HL-60/S4 (cell line): ENCODE results near the gene PBX1.

Experiments
- in situ Hi-C: fragments of 300-500 bp; cut with MboI; formaldehyde crosslinking; loops from 2 replicates; pipeline ENCODE4 v1.14.3; 2022; ENCODE audit warnings: low sequenced_read_pairs

The PBX1 gene

GRCh38 chr1:164748253-164748899 is 189.4 kb downstream of the PBX1 start:
- in situ Hi-C loops: no loop called here

- in situ Hi-C loops: no loop called here
Measured at GRCh38 chr1:164753521-164754077, 194.6 kb downstream of the PBX1 start.

DNA sequence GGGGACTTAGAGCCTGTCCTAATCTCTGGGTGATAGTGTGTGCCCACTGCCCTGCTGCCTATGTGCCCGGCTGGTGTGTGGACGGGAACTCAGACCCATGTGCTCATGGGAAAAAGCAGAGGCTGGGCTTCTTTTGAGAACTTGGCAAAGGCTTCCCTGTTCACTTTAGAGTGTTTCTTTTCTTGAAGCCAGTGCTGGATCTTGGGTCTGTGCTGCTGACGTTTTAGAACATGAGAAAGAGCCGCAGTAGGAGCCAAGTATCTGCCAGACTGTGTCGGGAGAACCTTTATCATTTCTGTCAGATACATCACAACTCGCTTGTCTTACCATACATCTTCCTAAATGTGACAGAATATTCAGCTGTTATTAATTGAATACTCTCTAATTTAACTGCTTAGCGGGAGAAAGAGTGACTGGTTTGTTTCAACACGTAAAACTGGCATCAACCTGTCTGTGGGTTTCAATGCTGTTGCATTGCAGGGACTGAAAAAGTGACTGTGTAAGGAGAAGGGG is 195.2 kb downstream of the PBX1 start:
- in situ Hi-C loops: no loop called here

DNA sequence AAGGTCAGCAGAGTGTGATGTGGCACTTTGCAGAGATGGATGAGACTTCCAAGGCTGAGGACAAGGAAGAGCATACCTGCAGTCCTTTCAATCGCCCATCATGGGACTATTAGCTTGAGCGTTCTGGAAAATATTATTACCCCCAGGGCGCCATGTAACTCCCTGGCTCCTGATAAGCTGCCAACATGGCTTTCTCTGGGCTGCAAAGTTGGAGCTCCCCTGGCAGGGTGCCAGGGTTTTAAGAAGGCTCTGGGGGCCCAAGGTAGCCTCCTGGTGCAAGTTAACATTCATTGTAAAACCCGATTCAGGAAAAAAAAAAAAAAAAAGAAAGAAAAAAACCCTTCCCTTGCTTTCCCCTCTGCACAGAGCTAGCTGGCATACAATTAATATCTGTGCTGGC is 196.7 kb downstream of the PBX1 start:
- in situ Hi-C loops: no loop called here

DNA sequence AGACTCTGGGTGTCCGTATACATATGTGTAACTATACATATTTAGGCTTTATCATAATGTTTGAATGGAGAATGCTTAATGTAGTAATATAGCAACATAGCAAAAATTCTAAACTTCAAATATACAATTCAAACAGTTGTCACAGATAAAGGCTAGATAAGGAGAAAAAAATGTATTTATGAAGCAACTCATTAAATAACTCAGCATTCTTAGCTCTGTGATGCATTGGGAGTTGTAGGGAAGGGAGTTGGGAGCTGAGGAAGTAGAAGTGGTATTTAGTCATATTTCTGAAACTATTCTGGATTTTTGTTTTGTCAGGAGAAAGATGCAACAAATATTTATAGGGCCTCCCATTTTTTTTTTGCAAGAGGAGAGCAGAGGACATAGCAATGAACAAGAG is 197.8 kb downstream of the PBX1 start:
- in situ Hi-C loops: no loop called here

DNA sequence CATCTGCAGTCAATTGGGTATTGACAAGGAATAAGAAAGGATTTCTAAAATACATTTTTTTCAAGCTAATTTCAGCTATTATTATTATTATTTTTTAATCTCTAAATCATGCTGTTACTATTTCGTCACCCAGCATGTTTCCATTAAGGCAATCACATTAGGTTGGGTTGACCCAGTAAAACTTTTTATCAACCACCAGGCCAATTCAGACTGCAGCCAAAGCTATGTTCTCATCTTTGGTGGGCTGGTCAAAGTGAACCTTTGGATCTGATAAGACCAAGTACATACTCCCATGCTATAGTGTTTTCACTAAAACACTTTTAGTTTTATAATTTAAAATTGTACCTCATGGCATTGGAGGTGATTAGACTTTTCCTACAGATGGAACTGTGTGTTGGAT is 198.6 kb downstream of the PBX1 start:
- in situ Hi-C loops: no loop called here

DNA sequence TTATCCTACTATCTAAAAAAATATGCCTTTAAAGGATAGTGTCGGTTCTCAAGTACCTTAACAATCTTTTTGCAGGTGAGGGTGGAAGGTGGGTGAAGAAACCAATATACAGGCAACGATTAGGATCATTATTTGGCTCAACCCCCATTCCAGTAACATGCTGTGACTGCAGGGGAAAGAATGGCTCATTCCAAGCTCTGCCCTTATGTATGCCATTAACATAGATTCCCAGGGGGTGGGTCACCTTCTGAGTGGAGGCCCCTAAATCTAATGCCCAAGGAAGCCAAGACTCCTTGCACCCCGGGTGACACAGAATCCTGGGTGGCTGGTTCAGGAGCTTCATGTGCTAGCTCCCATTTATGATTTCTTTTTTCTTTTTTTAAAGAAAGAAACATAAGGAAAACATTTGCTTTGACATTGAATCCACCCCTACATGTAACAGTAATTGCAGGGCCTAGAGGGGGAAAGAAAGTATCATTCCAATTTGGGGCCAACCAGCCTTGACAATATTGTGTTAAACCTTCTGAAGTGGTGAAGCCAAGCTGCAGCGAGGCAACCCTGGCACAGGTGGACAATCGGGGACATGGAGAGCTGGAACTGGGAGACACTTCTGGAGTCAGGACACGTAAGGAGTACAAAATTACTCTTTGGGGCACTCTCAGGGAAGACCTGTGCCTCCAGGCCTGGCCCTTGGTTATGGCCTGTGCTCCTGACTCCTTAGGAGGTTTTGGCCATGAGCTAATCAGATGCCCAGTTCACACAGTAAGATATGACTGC is 200.3 kb downstream of the PBX1 start:
- in situ Hi-C loops: no loop called here

- in situ Hi-C loops: no loop called here
Measured at GRCh38 chr1:164759979-164760469, 201.0 kb downstream of the PBX1 start.

DNA sequence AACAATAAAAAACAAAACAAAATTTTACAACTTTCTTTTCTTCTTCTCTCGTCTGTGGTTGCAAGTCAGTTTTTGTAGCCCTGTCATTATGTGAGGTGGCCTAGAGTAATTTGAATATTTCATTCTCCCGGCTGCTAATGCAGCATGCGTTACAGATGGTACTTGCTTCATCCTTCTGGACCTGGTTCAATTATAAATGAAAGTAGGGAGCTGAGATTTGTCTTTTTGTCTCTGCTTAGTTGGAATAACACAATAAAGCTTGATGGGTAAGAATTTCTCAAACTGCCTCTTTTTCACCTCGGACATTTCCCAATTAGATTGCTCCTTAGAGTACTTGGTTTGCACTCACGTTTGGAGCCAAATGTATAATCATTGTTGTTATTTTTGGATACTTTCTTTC is 201.6 kb downstream of the PBX1 start:
- in situ Hi-C loops: no loop called here

- in situ Hi-C loops: no loop called here
Measured at GRCh38 chr1:164761009-164761408, 202.0 kb downstream of the PBX1 start.

GRCh38 chr1:164763098-164763497 is 204.1 kb downstream of the PBX1 start:
- in situ Hi-C loops: no loop called here

DNA sequence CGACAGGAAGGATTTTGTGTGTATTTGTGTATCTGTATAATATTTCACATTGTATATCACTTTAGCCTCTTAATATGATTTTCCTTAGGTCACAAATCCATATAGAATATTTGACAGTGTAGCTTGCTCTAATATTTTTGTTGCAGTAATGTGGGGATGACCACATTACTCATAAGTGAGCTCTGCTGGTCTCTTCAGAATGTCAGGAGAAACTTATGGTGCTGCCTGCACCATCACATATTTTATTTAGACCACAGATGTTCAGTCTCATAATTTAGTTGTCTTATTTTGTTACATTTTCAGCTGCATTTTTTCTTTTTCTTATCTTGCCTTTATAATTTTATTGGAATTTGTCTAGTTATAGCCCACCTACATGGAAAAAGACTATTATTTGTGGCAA is 205.3 kb downstream of the PBX1 start:
- in situ Hi-C loops: no loop called here

DNA sequence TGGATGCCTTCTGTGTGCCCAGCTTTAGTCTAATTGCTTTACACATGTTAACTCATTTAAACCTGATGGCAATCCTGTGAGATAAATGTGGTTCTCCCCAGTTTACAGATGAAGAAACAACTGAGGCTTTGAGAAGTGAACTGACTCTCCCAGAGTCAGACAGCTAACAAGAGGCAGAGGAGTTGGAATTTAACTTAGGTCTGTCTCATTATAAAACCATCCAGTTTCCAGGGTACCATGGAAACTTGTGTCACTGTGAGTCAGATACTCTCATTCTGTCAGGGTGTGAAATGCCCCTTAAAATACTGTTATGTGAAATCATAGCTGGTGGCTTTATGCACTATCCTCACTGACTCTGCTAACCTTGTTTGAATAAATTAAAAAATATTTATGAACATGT is 206.6 kb downstream of the PBX1 start:
- in situ Hi-C loops: no loop called here

DNA sequence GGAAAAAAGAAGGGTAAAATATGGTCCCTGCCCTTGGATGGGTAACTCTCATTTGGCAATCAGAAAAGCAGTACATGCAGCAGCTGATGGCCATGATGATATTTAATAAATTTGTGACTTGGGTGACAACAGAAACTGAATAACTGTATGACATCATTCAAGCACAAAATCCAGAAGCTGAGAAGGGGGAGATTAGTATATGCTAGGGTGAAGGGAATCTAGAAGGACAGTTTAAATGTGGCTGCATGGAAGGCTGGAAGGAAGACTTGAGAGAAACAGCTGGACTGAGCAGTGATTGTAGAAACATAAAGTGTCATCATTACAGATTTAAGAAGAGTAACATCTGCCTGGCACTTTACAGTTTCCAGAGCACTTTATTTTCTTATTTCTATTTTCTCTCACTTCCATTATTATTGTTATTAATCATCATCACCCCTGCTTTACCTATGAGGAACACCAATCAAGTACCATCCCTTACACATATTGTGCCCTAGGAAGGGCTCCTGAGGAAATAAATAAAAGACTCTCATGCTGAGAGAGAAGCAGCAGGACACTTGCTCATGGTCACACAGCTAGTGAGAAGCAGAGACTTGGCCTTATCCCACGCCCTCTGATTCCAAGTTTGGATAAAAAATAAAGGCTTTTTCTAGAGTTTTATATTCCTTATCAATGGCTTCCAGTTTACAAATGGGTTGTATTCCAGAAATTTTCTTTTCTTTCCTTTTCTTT is 207.2 kb downstream of the PBX1 start:
- in situ Hi-C loops: no loop called here

DNA sequence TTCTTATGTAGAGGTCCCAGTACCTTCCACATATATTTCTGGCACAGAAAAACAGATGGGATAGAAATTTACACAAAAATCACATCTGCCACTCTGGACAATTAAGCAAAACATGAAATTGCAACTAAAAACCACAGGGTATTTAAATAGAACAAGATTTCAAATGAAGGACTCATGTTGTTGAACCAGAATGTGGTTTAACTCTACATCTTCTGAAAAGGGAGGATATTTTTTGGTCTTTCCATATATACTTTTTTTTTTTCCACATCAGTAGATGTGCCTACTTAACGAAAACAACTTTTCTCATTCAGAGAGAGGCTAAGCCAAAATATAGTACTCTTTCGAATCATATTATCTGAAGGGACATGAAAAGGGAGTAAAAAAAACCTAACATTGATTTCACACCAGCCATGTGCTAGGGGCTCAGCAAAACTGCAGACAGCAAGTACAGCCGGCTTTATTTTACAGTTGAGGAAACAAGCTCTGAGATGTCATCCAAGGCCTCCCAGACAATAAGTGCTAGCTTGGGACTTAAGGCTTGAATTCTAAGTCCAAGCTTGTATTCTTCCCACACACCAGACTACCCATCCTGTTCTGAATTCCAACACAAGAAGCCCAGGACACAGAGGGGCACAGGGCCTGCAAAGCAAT is 208.9 kb downstream of the PBX1 start:
- in situ Hi-C loops: no loop called here

DNA sequence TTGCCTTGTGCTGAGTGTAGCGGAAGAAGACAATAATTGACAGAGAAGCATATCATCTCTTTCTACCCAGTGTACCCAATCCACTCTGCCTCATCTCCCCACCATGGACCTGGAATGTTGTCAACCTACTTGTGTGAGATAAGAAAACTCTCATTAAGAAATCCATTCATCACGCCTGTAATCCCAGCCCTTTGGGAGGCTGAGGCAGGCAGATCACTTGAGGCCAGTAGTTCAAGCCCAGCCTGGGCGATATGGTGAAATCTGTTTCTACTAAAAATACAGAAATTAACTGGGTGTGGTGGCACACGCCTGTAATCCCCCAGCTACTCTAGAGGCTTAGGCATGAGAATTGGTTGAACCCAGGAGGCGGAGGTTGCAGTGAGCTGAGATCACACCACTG is 209.6 kb downstream of the PBX1 start:
- in situ Hi-C loops: no loop called here

DNA sequence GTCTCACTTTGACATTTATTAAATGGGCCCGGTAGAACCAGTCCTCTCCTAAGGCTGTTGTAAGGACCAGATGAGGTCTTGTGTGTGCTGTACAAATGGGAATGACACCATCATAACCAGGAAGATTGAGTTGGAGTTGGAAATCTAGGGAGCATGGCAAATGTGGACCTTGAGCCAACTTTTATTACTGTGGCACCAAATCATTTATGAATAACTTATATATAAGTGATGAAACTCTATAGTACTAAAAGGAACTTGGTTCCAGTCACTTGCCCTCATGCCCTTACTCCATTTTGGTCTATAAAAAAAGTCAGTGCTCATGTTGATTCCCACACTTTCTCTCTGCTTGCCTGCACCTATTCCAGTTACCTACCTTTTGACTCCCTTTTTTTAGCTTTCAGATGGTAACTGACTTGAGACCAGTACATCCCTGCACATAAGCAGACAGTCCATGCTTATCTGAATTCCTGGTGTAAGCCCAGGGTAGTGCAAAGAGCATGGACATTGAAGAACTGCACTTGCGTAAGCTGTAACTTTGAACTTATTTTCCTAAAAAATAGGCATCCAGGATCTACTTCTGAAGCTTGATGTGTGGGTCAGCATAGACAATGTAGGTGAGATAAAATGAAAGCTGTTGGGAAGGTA is 210.6 kb downstream of the PBX1 start:
- in situ Hi-C loops: no loop called here

DNA sequence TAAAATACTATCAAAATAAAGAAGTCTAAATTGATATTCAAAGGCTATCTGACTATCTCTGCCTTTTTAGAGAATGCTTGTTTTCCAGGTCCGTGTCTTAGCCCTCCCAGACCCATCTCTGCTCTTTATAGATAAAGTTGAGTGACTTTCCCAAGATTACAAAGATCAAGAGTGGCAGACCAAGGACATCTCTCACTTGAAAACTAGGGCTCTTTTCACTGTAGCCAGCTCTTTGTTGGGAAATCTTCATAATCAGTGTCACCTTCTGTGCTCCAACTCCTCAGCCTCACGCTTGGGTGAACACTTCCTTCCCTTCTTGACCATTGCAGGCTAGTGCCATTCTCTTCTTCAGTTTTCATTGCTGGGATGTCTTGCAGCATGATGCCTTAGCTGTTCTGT is 211.1 kb downstream of the PBX1 start:
- in situ Hi-C loops: no loop called here

DNA sequence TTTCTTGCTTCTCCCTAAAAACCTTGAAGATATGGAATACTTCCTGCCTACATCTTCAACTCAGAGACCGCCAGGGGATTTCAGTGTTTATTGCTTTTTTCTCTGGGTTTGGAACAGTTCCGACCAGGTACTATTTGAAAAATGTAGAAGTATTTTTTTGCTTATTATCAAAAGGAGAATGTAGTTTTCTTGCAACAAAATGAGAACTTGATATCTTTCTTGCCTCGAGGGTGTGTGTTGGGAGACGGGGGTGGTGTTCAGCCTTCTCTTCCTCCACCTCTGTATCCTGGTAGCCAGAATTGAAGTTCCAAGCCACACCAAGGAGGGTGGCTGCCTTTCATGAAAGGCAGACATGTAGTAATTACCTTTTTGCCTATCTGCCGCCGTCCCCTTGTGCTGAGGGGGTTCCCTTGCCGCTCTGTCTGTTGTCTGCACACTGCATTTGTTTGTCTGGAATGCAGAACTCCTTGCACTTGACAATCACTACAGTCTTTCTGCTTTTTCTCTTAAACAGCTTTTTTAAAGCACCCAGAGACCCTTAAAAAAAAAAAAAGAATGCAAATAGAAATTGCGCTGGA is 212.1 kb downstream of the PBX1 start:
- in situ Hi-C loops: no loop called here
